Measurements from ENCODE around the gene CALML6. TPM values are rescaled to one million over a fixed set of nuclear protein-coding genes. Genes with fewer than 3 reads are reported as not detected.

CALML6 gene
- total RNA-seq, 1 donor from 2014 or later: 1.3 TPM

DNA sequence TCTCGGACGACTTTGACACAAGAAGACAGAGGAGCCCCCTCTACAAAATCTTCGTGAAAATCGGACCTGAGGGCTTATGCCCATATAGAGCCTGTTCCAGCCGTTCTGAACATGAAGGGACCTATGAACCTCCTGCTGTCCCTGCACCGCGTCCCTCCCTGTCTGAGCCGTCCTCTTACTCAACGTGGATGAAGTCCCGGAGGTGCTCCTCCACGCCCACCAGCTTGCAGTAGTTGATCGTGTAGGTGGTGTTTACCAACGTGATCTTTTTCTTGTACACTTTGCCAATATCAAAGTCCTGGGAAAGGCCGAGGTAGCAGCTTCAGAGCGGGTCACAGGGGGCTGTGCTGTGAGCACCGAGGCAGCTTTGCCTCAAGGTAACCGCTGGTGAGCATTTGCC lies 48.5 kb downstream of the CALML6 start:
- intact Hi-C loops (cut with micrococcal nuclease): loop anchor here (10.0 kb wide), 1 partner anchor 211 kb away; no protein-coding TSS in a partner anchor
- Mint-ChIP-seq H3K27ac (no peak overlapping the region), H3K9me3 (no peaks in the 10 kb centered on the region), H3K4me1 (no peaks in the 10 kb centered on the region), H3K4me3 (no peak overlapping the region), H3K36me3 (ENCODE audit: low read depth) (no peaks in the 10 kb centered on the region), H3K27me3 (peaks cover 25% of the 10 kb centered on the region)
- DNase-seq: no peak
- ChIA-PET POLR2A (no interaction called here), CTCF (no interaction called here)
- ATAC-seq (ENCODE audit: low read depth): no peak
- TF ChIP-seq, protein P1, sequence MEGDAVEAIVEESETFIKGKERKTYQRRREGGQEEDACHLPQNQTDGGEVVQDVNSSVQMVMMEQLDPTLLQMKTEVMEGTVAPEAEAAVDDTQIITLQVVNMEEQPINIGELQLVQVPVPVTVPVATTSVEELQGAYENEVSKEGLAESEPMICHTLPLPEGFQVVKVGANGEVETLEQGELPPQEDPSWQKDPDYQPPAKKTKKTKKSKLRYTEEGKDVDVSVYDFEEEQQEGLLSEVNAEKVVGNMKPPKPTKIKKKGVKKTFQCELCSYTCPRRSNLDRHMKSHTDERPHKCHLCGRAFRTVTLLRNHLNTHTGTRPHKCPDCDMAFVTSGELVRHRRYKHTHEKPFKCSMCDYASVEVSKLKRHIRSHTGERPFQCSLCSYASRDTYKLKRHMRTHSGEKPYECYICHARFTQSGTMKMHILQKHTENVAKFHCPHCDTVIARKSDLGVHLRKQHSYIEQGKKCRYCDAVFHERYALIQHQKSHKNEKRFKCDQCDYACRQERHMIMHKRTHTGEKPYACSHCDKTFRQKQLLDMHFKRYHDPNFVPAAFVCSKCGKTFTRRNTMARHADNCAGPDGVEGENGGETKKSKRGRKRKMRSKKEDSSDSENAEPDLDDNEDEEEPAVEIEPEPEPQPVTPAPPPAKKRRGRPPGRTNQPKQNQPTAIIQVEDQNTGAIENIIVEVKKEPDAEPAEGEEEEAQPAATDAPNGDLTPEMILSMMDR (IDR thresholded peaks at IDR 0.05): no peak

DNA sequence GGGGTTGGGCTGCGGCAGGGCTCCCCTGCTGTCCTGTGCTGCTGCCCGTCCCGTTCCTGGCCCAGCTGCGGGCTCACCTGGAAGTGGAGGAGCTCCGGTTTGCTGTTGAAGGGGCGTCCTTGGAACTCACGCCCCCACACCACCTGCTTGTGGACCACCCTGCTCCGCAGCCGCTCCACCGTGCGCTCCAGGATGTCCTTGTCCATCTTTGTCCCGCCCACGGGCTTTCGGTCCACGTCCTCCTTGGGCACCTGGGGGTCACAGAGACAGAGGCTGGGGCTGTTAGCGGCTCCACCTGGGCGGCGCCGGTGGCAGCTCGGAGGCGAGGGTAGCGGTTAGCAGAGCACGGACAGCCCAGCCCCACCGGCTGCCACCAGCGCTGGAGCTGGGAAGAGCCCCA lies 49.8 kb downstream of the CALML6 start:
- Mint-ChIP-seq H3K27me3 (peaks cover 20% of the 10 kb centered on the region), H3K9me3 (no peaks in the 10 kb centered on the region), H3K4me3 (no peak overlapping the region), H3K4me1 (no peaks in the 10 kb centered on the region), H3K27ac (no peak overlapping the region), H3K36me3 (ENCODE audit: low read depth) (no peaks in the 10 kb centered on the region)
- CTCF ChIA-PET: no interaction called here
- TF ChIP-seq, protein P1 (IDR thresholded peaks at IDR 0.05): no peak
- intact Hi-C loops (cut with micrococcal nuclease): loop anchor here (10.0 kb wide), 1 partner anchor 210 kb away; no protein-coding TSS in a partner anchor
- POLR2A ChIA-PET: no interaction called here
- ATAC-seq (ENCODE audit: low read depth): no peak
- DNase-seq: no peak

DNA sequence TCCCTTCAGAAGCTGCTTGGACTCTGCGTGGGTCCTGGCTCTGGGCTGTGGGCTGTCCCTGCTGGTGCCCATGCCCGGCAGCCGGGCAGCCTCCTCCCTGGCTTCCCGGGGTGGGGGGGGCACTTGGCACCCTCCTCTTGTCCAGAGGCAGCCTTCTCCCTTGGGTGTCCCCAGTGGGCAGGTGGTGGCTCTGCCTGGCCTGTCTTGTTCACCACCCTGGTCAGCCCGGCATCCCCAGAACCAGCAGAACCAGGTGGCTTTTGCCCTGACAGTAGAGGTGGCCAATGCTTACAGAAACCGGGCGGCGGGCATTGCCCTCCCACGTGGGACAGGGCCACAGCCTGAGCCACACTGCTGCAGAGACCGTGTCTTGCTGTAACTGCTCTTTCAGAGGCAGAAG lies 50.5 kb downstream of the CALML6 start:
- intact Hi-C loops (cut with micrococcal nuclease): loop anchor here (10.0 kb wide), 1 partner anchor 209 kb away; no protein-coding TSS in a partner anchor
- ATAC-seq (ENCODE audit: low read depth) (no peak), DNase-seq (no peak)
- Mint-ChIP-seq H3K9me3 (no peaks in the 10 kb centered on the region), H3K4me1 (no peaks in the 10 kb centered on the region), H3K4me3 (no peak overlapping the region), H3K27ac (no peak overlapping the region), H3K36me3 (ENCODE audit: low read depth) (no peaks in the 10 kb centered on the region), H3K27me3 (peaks cover 17% of the 10 kb centered on the region)
- TF ChIP-seq, protein P1 (IDR thresholded peaks at IDR 0.05): no peak
- ChIA-PET POLR2A (no interaction called here), CTCF (no interaction called here)

DNA sequence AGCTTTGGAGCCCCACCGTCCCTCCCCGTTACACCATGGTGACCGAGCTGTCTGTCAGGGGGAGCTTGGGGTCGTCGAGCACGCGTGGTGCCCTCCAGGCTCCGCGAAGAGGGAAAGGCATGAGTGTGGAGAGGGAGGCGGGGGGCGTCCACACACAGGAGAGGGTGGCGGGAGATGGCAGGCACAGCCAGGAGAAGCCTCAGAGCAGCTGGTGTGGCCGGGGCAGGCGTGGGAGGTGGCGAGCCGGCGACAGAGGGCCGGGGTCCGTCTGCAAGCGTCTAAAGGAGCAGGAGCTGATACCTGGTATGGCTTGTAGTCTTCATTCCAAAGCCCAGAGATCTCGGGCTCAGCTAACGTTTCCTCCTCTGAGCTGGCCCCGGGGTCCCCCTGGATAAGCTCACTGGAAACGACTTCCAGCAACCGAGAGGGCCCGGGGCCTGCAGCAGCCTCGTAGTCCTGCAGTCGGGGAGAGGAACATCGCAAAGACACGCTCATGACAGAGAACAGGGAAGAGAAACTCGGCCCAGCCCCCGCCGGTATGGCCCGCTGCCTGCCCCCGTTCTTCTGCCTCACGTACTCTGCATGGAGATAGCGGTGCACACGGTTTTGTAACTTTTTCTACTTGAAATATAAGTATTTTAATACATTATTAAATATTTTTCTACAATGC lies 51.1 kb downstream of the CALML6 start:
- ChIA-PET CTCF (no interaction called here), POLR2A (no interaction called here)
- Mint-ChIP-seq H3K4me1 (no peaks in the 10 kb centered on the region), H3K36me3 (ENCODE audit: low read depth) (no peaks in the 10 kb centered on the region), H3K9me3 (no peaks in the 10 kb centered on the region), H3K27ac (no peak overlapping the region), H3K27me3 (peaks cover 11% of the 10 kb centered on the region), H3K4me3 (no peak overlapping the region)
- TF ChIP-seq, protein P1 (IDR thresholded peaks at IDR 0.05): no peak
- no peak for ATAC-seq (ENCODE audit: low read depth)
- DNase-seq: no peak
- intact Hi-C loops (cut with micrococcal nuclease): loop anchor here (10.0 kb wide), 1 partner anchor 209 kb away; no protein-coding TSS in a partner anchor

Other genes with a start within 250 kb of the CALML6 start
- 47.6 and 54.7 TPM in 2 replicates for gene SLC35E2B, start 222.5 kb upstream of the CALML6 start, total RNA-seq
- 48.6 and 58.9 TPM in 2 replicates for gene CDK11A, start 190.9 kb upstream of the CALML6 start, total RNA-seq
- 106 and 122 TPM in 2 replicates for gene NADK, start 136.8 kb upstream of the CALML6 start, total RNA-seq
- 266 and 302 TPM in 2 replicates for gene GNB1, start 24.2 kb upstream of the CALML6 start, total RNA-seq
- 0.29 and 0.51 TPM in 2 replicates for gene TMEM52, start 4.0 kb downstream of the CALML6 start, total RNA-seq
- not detected in 2 replicates for gene CFAP74, start 88.5 kb downstream of the CALML6 start, total RNA-seq
- gene GABRD, start 104.1 kb downstream of the CALML6 start, total RNA-seq: not detected in 2 replicates
- 20.5 and 28.5 TPM in 2 replicates for gene PRKCZ, start 135.2 kb downstream of the CALML6 start, total RNA-seq